Brain pericyte (primary cell): ENCODE results near the gene RNASET2.

Source experiments
- DNase-seq: peaks from one replicate; pipeline ENCODE4 v3.0.0-alpha.2; 2012; ENCODE audit warnings: low read depth, low spot score

Gene RNASET2

DNA sequence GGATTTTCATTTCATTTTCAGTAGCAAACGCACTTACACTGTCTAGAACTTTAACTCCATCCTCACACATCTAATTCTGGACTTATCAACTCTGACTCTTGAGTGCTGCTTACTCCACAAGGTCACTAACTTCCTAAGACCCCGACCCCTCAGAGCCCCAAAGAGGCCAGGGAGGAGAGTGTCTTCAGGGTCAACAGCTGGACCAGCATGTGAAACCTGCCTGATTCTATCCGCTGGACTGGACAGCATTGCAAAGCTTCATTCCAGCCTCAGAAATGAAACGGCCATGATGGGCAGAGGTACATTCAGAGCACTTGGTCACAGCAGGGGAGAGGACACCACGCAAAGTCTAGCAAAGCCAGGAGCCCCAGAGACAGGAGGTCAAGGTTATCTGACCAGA is 9.1 kb downstream of the RNASET2 start:
- DNase-seq: no peak

DNA sequence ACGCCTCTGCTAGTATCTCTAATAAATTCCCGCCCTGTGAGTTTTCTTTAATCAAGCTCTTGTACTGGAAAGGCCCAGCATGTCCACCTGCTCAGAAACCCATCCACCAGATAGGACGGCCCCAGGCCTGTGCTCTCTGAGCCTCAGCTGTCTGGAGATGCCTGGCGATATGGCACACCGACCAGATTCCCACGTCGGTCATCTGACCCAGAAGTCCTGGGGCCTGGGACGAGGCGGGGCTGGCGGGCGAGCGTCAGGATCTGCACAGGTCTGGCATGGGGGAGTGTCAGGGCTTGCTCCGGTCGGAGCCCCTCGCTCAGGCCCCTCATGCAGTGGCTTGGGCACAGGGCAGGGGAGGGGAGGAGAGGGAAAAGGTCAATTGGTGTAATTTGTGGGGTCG is 10.2 kb downstream of the RNASET2 start:
- DNase-seq: no peak

GRCh38 chr6:166944666-166945256 is 11.6 kb downstream of the RNASET2 start:
- DNase-seq: no peak

GRCh38 chr6:166942393-166943168 is 13.8 kb downstream of the RNASET2 start:
- DNase-seq: no peak

DNA sequence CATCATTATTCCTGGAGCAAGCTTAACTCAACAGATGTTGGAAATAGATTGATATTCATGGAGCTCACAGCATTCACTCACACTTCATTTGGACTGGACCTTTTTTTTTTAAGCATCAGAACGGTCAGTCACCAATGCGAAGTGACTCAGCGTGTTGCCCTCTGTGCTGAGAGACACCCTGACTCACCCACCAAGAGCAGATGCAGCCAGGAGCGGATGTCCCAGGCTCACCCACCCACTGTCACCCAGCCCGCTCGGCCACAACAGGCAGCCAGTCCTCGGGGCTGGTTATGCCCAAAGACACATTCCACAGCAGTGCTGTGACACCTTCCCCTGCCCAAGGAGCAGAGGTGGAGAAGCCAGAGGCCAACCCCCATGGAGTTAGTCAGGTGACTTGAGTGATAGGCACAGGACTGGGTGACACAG is 15.7 kb downstream of the RNASET2 start:
- no peak for DNase-seq

DNA sequence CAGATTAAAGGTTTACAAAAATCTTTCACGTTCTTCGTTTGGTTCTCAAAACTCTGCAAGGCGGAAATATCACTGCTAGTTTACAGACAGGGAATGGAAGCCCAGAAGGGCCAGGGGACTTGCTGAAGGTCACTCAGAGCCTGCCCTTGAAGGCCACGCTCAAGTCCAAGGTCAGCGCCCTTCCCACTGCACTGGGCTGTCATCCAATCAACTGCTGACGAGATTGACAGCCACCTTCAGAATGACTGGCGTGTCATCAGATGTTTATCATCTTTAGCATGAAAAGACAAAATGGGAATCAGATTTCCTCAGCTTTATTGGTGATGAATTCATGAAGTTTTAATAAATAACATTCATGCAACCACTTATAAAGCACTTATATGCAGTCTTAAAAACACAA is 16.5 kb downstream of the RNASET2 start:
- DNase-seq: no peak

DNA sequence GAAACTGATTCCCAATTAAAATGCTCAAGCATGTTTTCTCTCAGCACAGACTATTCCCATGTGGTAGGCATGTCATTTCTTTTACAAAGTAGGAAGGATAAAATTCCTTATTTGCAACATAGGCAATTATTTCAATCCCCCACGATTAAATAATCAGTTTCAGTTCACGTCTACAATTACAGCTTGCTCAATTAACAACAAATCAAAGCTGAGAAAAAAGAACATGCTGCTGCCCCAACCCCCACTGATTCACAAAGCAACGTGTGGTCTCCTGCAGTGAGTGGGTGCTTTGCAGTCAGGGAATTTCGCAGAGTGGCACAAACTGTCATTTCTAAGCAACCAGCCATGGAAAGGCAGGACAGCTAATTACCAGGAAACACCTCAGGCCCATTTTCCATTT is 17.0 kb downstream of the RNASET2 start:
- DNase-seq: no peak

DNA sequence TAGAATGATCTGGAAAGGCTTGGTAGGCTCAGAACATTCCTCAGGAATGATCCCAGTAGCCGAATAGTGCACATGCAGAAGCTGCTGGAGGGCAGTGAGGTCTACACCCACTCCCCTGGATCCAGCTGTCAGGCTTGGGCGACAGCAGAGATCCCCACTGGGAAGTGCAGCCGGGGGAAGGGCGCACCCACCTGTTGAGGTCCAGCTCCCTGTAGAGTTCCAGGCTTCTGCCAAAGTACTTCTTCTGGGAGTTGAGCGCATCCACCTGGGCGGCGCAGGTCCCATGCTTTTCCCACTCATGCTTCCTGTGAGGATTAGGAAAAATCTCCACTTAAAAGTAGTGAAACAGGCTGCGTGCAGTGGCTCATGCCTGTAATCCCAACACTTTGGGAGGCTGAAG is 17.6 kb downstream of the RNASET2 start:
- DNase-seq: no peak

GRCh38 chr6:166938150-166938549 is 18.2 kb downstream of the RNASET2 start:
- DNase-seq: no peak

GRCh38 chr6:166937746-166938145 is 18.6 kb downstream of the RNASET2 start:
- DNase-seq: no peak

DNA sequence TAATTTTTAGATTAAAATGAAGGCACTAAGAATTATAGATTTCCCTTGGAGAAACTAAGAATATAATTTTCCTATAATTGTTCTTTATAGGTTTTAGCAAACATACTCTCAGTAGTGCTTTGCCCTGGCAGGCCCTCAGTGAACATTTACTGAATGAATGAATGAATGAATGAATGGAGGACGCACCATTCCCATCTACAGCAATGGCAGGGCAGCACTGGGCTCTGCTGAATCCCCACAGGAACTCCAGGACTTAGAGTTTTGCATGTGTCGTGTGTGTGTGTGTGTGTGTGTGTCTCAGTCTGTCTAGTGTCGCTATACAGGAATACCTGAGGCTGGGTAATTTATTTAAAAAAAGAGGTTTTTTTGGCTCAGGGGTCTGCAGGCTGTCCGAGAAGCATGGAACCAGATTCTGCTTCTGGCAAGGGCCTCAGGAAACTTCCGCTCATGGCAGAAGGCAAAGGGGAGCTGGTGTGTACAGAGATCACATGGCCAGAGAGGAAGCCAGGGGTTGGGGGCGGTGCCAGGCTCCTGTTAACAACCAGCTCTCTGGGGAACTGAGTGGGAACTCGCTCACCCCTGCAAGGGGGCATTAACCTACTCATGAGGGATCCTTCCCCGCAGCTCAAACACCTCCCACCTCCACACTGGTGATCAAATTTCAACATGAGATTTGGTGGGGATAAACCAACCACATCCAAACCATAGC is 20.1 kb downstream of the RNASET2 start:
- no peak for DNase-seq

- no peak for DNase-seq
Measured at GRCh38 chr6:166935353-166935752, 21.0 kb downstream of the RNASET2 start.

- no peak for DNase-seq
Measured at GRCh38 chr6:166934174-166934573, 22.2 kb downstream of the RNASET2 start.

DNA sequence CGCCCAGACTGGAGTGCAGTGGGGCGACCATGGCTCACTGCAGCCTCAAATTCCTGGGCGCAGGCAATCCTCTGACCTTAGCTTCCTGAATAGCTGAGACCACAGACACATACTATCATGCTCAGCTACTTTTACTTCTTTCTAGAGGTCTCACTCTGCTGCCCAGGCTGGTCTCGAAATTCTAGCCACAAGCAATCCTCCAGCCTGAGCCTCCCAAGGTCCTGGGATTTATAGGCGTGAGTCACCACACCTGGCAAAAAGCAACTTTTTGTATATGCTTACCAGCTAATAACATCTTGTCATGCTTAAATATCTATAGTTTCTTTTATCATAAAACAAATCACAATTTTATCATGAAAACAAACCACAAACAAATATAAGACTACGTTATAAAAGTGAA is 23.0 kb downstream of the RNASET2 start:
- DNase-seq: no peak

GRCh38 chr6:166932616-166933015 is 23.7 kb downstream of the RNASET2 start:
- DNase-seq: no peak

DNA sequence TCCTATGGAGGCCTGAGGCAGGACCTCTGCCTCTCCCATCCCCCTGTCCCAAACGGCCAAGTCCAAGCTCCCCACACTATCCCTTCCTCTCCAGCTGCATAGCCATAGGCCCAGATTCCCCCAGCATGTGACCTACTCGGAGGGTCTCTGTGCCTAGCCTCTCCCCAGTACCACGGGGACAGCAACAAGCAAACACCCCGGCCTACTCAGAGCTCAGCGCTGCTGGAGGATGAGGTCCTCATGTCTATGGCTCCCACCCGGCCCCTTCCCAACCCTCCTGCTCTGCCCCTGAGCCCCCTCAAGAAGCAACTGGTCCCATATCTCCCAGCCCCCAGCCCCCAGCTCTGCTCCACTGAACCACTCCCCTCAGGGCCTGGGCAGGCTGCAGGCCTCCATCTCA is 24.2 kb downstream of the RNASET2 start:
- no peak for DNase-seq

GRCh38 chr6:166931426-166931970 is 24.9 kb downstream of the RNASET2 start:
- no peak for DNase-seq

GRCh38 chr6:166930354-166930891 is 25.9 kb downstream of the RNASET2 start:
- no peak for DNase-seq

DNA sequence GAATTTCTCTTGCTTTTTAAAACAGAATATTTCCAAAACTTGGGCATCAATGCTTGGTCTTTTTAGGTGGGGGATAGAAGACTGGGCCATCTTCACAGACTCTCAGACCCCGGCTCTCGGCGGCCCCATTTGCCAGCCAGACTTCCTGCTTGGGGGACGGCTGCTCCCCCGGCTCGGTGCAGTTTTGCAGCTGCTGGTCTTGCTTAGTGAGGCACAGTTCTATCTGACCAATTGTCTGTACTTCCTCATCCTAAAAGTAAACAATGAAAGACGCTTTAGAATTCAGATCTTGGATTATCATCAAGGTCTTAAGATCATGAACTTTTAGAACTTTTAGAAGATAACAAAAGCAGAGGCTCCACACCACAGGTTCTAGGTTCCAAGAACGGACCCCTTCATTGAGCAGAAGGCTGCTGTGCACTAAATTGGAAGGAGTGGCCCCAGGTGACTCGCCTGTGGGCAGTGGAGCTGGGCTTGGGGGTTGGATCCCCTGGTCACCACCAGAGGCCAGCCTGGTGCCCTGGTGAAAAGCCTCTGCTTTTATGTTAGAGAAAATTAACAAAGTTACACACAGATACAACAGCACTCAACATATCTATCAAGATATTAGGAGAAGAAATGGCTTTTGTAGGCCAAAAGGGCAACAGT is 26.7 kb downstream of the RNASET2 start:
- no peak for DNase-seq

- no peak for DNase-seq
Measured at GRCh38 chr6:166928644-166929541, 27.5 kb downstream of the RNASET2 start.
